ENCODE results near the gene FNDC8. TPM values are rescaled to one million over a fixed set of nuclear protein-coding genes. Genes with fewer than 3 reads are reported as not detected.
"Not testable (repeated sequence)": the region's sequence is repeated elsewhere in the genome, so short reads cannot be mapped to it uniquely, and the experiment has no call there.

The FNDC8 gene
- not detected for total RNA-seq

GRCh38 chr17:35121315-35121714 is at the start of gene FNDC8:
Gene FNDC8 (plus strand): TSS chr17:35121615. CDS start chr17:35121694, 79 bp downstream.
- no peak for DNase-seq (ENCODE audit: low spot score)

- DNase-seq (ENCODE audit: low spot score), result no peak
These were observed 48.1 kb upstream of the FNDC8 start for GRCh38 chr17:35073183-35073790.

DNA sequence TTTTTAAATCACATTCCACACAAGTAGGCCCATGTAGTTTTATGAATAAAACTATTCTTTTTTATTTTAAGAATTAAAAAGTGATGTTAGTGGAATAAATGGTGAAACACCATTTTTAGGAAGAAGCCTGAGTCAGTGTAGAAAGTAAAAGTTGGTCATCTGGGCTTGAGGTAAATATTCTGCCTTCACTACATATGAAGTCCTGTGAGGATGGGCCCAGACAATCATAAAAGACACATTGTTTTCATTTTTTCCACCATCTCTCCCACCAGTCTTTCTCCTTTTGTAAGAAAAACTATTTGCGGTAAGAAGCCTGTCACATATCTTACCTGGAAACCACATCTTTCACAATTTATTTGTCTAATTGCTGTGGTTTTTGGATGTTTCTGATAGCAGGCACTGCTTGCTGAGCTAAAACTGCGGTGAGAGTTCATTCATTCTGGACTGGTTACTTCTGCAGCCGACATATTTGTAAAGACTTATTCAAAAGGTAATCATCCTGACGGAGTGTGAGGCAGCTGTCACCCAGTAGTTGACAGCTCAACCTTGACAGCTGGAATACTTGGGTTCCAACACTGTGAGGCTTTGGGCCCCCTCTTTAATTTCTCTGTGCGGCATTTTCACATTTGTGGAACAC is 47.3 kb upstream of the FNDC8 start:
- no peak for DNase-seq (ENCODE audit: low spot score)

GRCh38 chr17:35074711-35075707 is 46.4 kb upstream of the FNDC8 start:
- DNase-seq (ENCODE audit: low spot score), result no peak

- no peak for DNase-seq (ENCODE audit: low spot score)
These were observed 44.5 kb upstream of the FNDC8 start for GRCh38 chr17:35076874-35077273.

- no peak for DNase-seq (ENCODE audit: low spot score)
These were observed 41.6 kb upstream of the FNDC8 start for GRCh38 chr17:35079547-35080423.

- DNase-seq (ENCODE audit: low spot score), result no peak
These were observed 40.9 kb upstream of the FNDC8 start for GRCh38 chr17:35080536-35080935.

GRCh38 chr17:35081638-35082037 is 39.8 kb upstream of the FNDC8 start:
- no peak for DNase-seq (ENCODE audit: low spot score)

- DNase-seq (ENCODE audit: low spot score), result no peak
These were observed 39.2 kb upstream of the FNDC8 start for GRCh38 chr17:35082073-35082657.

- DNase-seq (ENCODE audit: low spot score), result no peak
These were observed 38.3 kb upstream of the FNDC8 start for GRCh38 chr17:35083071-35083470.

GRCh38 chr17:35084987-35085386 is 36.4 kb upstream of the FNDC8 start:
- DNase-seq (ENCODE audit: low spot score), result no peak

DNA sequence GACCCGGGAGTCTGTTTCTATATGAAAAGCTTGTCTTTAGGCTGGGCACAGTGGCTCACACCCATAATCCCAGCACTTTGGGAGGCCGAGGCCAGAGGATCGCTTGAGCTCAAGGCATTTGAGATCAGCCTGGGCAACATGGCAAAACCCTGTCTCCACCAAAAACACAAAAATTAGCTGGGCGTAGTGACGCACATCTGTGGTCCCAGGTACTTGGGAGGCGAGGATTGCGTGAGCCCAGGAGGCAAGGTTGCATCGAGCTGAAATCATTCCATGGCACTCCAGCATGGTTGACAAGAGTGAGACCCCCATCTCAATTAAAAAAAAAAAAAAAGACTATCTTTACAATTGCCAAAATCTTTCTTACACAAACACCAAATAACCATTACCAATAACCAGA is 35.3 kb upstream of the FNDC8 start:
- DNase-seq (ENCODE audit: low spot score), result no peak

DNA sequence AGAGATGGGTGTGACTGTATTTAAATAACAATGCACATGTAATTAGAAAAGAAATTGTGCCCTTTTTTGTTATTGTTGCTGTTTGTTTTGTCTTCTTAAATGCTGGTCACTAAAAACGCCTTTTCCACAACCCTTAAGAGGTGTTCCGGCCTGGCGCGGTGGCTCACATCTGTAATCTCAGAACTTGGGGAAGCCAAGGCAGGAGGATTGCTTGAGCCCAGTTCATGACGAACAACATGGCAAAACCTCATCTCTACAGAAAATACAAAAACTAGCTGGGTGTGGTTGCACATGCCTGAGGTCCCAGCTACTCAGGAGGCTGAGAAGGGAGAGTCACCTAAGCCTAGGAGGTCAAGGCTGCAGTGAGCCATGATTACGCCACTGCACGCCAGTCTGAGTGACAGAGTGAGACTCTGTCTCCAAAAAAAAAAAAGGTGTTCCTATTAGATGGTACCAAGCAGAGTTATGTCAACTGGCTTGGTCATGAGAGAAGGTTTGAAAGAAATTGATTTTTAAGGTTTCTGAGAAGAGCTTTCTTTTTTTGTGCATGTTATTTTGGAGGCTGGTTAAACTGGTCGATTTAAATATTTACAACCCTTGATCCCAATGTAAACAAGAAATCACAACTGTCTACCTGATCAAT is 34.4 kb upstream of the FNDC8 start:
- no peak for DNase-seq (ENCODE audit: low spot score)

GRCh38 chr17:35087731-35088355 is 33.6 kb upstream of the FNDC8 start:
- DNase-seq (ENCODE audit: low spot score), result peak; percentile 56

GRCh38 chr17:35088356-35088880 is 33.0 kb upstream of the FNDC8 start:
- peak; percentile 54 for DNase-seq (ENCODE audit: low spot score)

DNA sequence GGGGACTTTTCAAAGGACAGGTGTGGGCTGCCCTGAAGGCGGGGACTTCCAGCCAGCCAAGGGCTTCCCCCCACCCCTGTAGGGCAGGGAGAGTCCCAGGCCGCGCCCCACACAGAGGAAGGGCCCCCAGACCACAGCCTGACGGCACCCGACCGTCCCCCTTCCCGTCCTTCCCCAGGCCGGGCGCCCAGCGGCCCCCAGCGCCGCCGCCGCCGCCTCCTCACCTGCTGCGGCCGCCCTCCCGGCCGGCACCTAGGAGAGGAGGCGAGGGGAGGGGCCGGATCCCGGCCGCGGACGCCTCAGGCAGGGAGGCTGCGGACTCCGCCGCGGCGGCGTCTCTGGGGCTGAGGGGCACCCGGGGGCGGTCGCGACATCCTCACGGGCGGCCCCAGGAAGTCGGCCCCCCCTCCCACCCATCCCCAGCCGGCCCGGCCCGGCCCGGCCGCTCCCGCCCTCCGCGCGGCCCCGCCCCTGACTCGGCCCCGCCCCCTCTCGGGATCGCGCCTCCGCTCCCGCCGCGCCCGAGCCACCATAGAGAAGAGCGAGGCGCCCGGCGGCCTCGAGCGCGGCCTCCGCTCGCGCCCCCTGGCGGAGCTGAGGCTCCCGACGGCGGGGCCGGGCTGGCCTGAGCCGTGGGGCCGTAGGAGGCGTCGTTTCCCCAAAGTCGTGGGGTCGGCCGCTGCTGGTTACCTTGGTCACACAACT is 32.4 kb upstream of the FNDC8 start:
- peak; percentile 88 for DNase-seq (ENCODE audit: low spot score)

DNA sequence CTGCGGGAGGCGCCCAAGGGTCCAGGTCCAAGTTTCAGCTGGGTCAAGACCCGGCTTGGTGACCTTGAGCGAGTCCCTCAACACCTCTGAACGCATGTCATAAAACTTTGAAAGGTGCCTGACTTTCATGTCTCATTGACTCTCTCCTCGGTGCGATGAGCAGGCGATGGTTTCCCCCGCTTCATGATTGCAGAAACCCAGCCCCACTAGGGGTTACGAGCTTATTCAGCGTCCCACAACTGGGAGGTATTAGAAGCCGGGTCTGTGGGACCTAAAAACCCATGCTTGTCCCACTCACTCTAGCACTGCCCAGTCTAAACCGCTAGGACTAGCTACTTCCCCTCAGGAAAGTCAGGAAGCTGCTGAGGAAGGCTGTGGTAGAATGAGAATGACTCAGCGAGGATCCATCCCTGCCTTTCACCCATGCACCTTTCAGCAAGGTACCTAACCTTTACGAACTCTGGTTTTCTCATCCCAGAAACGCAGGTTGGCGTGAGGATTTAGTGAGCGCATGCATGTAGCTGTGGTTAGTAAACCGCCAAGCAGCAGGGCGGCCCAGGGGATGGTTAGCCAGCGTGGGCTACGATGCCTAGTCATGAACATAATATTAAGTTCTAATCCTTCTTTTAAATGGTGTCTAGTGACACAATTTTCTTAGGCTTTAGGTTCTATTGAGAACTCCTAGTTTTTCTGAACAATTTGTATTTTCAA is 31.7 kb upstream of the FNDC8 start:
- DNase-seq (ENCODE audit: low spot score), result no peak

GRCh38 chr17:35090707-35091106 is 30.7 kb upstream of the FNDC8 start:
- DNase-seq (ENCODE audit: low spot score), result not testable (repeated sequence)

- no peak for DNase-seq (ENCODE audit: low spot score)
These were observed 26.5 kb upstream of the FNDC8 start for GRCh38 chr17:35094902-35095301.

All from ureter (tissue), 1 donor.